ENCODE measurements around the gene MYL6.

The MYL6 gene

GRCh38 chr12:56197921-56198635 lies 39.9 kb downstream of the MYL6 start:
- no CpG with 5 or more reads among the region's 9 CpGs for WGBS, 2 donors (ENCODE audit: extremely low coverage in 2 of 2, insufficient read length in 2 of 2, insufficient replicate concordance in 1 of 2)
- Histone ChIP-seq H2AFZ (ENCODE audit: low read length) (no peak overlapping the region), H3K4me3 (ENCODE audit: low read length in 2 of 2) (no peak overlapping the region), H2AK5ac (ENCODE audit: low read depth, low read length) (no peak overlapping the region), H2BK12ac (ENCODE audit: low read length) (no peak overlapping the region), H4K8ac (ENCODE audit: low read depth, low read length) (no peak overlapping the region), H2BK5ac (ENCODE audit: low read length) (no peak overlapping the region), H3K4me2 (ENCODE audit: insufficient read depth, low read length, poor library complexity, severe bottlenecking) (no peak overlapping the region), H4K91ac (ENCODE audit: low read depth, low read length, poor library complexity) (no peak overlapping the region), H3K9me3 (replicated peaks in 1 of 2; ENCODE audit: control insufficient read depth in 2 of 2, insufficient read depth in 1 of 2, low read depth in 1 of 2, low read length in 2 of 2) (no peaks in the 10 kb centered on the region), H3K79me1 (ENCODE audit: low read depth, low read length) (no peaks in the 10 kb centered on the region), H3K4me1 (ENCODE audit: control insufficient read depth in 2 of 2, insufficient read depth in 1 of 2, low read depth in 1 of 2, low read length in 2 of 2) (no peaks in the 10 kb centered on the region), H3K14ac (ENCODE audit: low read length) (no peak overlapping the region), H3K36me3 (replicated peaks in 1 of 2; ENCODE audit: control insufficient read depth in 2 of 2, insufficient read depth in 2 of 2, low read length in 2 of 2) (no peaks in the 10 kb centered on the region), H3K23ac (ENCODE audit: low read depth, low read length, poor library complexity) (no peak overlapping the region), H3K18ac (ENCODE audit: low read length) (no peak overlapping the region), H2BK15ac (ENCODE audit: low read length) (no peak overlapping the region), H3K4ac (ENCODE audit: low read length) (no peak overlapping the region), H3K27ac (replicated peaks; ENCODE audit: low read length) (no peak overlapping the region), H3K27me3 (ENCODE audit: control insufficient read depth in 3 of 3, insufficient read depth in 3 of 3, low read depth in 1 of 3, low read length in 3 of 3) (no peaks in the 10 kb centered on the region), H2BK120ac (ENCODE audit: low read depth, low read length) (no peak overlapping the region), H3K9ac (ENCODE audit: low read depth, low read length, poor library complexity) (no peak overlapping the region)
- DNase-seq (ENCODE audit: low spot score) = no peak

- no peak for DNase-seq (ENCODE audit: low spot score)
- no peak overlapping the region for H2BK15ac ChIP-seq (ENCODE audit: low read length)
- no peak overlapping the region for H2BK12ac ChIP-seq (ENCODE audit: low read length)
- no peak overlapping the region for H2AK5ac ChIP-seq (ENCODE audit: low read depth, low read length)
- H3K14ac ChIP-seq (ENCODE audit: low read length) = no peak overlapping the region
- no peak overlapping the region for H3K9ac ChIP-seq (ENCODE audit: low read depth, low read length, poor library complexity)
- no peak overlapping the region for H3K4me2 ChIP-seq (ENCODE audit: insufficient read depth, low read length, poor library complexity, severe bottlenecking)
- no peaks in the 10 kb centered on the region for H3K27me3 ChIP-seq (ENCODE audit: control insufficient read depth in 3 of 3, insufficient read depth in 3 of 3, low read depth in 1 of 3, low read length in 3 of 3)
- H3K36me3 ChIP-seq (replicated peaks in 1 of 2; ENCODE audit: control insufficient read depth in 2 of 2, insufficient read depth in 2 of 2, low read length in 2 of 2) = no peaks in the 10 kb centered on the region
- H2BK120ac ChIP-seq (ENCODE audit: low read depth, low read length) = no peak overlapping the region
- H3K4me1 ChIP-seq (ENCODE audit: control insufficient read depth in 2 of 2, insufficient read depth in 1 of 2, low read depth in 1 of 2, low read length in 2 of 2) = no peaks in the 10 kb centered on the region
- H4K91ac ChIP-seq (ENCODE audit: low read depth, low read length, poor library complexity) = no peak overlapping the region
- no CpG with 5 or more reads among the region's 1 CpG for WGBS, 2 donors (ENCODE audit: extremely low coverage in 2 of 2, insufficient read length in 2 of 2, insufficient replicate concordance in 1 of 2)
- no peak overlapping the region for H3K18ac ChIP-seq (ENCODE audit: low read length)
- H3K9me3 ChIP-seq (replicated peaks in 1 of 2; ENCODE audit: control insufficient read depth in 2 of 2, insufficient read depth in 1 of 2, low read depth in 1 of 2, low read length in 2 of 2) = no peaks in the 10 kb centered on the region
- H2BK5ac ChIP-seq (ENCODE audit: low read length) = no peak overlapping the region
- no peaks in the 10 kb centered on the region for H3K79me1 ChIP-seq (ENCODE audit: low read depth, low read length)
- H4K8ac ChIP-seq (ENCODE audit: low read depth, low read length) = no peak overlapping the region
- H3K27ac ChIP-seq (replicated peaks; ENCODE audit: low read length) = no peak overlapping the region
- no peak overlapping the region for H3K4me3 ChIP-seq (ENCODE audit: low read length in 2 of 2)
- no peak overlapping the region for H3K4ac ChIP-seq (ENCODE audit: low read length)
- no peak overlapping the region for H3K23ac ChIP-seq (ENCODE audit: low read depth, low read length, poor library complexity)
- no peak overlapping the region for H2AFZ ChIP-seq (ENCODE audit: low read length)
Measured at GRCh38 chr12:56198836-56199235, 40.7 kb downstream of the MYL6 start.

GRCh38 chr12:56202366-56202765 lies 44.2 kb downstream of the MYL6 start:
- H3K9ac ChIP-seq (ENCODE audit: low read depth, low read length, poor library complexity) = no peak overlapping the region
- H3K14ac ChIP-seq (ENCODE audit: low read length) = no peak overlapping the region
- DNase-seq (ENCODE audit: low spot score) = no peak
- no peak overlapping the region for H4K91ac ChIP-seq (ENCODE audit: low read depth, low read length, poor library complexity)
- H3K18ac ChIP-seq (ENCODE audit: low read length) = no peak overlapping the region
- no peaks in the 10 kb centered on the region for H3K27me3 ChIP-seq (ENCODE audit: control insufficient read depth in 3 of 3, insufficient read depth in 3 of 3, low read depth in 1 of 3, low read length in 3 of 3)
- H3K36me3 ChIP-seq (replicated peaks in 1 of 2; ENCODE audit: control insufficient read depth in 2 of 2, insufficient read depth in 2 of 2, low read length in 2 of 2) = peaks cover 18 to 32% of the 10 kb centered on the region in 2 donors
- no peak overlapping the region for H4K8ac ChIP-seq (ENCODE audit: low read depth, low read length)
- H2AFZ ChIP-seq (ENCODE audit: low read length) = no peak overlapping the region
- no peak overlapping the region for H2AK5ac ChIP-seq (ENCODE audit: low read depth, low read length)
- no peak overlapping the region for H3K27ac ChIP-seq (replicated peaks; ENCODE audit: low read length)
- H3K23ac ChIP-seq (ENCODE audit: low read depth, low read length, poor library complexity) = no peak overlapping the region
- H3K79me1 ChIP-seq (ENCODE audit: low read depth, low read length) = no peaks in the 10 kb centered on the region
- H2BK15ac ChIP-seq (ENCODE audit: low read length) = no peak overlapping the region
- H2BK120ac ChIP-seq (ENCODE audit: low read depth, low read length) = no peak overlapping the region
- WGBS, 2 donors (ENCODE audit: extremely low coverage in 2 of 2, insufficient read length in 2 of 2, insufficient replicate concordance in 1 of 2) = no CpG with 5 or more reads among the region's 1 CpG
- H2BK5ac ChIP-seq (ENCODE audit: low read length) = no peak overlapping the region
- H3K4me3 ChIP-seq (ENCODE audit: low read length in 2 of 2) = no peak overlapping the region
- no peaks in the 10 kb centered on the region for H3K9me3 ChIP-seq (replicated peaks in 1 of 2; ENCODE audit: control insufficient read depth in 2 of 2, insufficient read depth in 1 of 2, low read depth in 1 of 2, low read length in 2 of 2)
- H3K4ac ChIP-seq (ENCODE audit: low read length) = no peak overlapping the region
- no peak overlapping the region for H2BK12ac ChIP-seq (ENCODE audit: low read length)
- H3K4me2 ChIP-seq (ENCODE audit: insufficient read depth, low read length, poor library complexity, severe bottlenecking) = no peak overlapping the region
- no peaks in the 10 kb centered on the region for H3K4me1 ChIP-seq (ENCODE audit: control insufficient read depth in 2 of 2, insufficient read depth in 1 of 2, low read depth in 1 of 2, low read length in 2 of 2)

GRCh38 chr12:56202838-56203237 lies 44.7 kb downstream of the MYL6 start:
- no peak overlapping the region for H3K4ac ChIP-seq (ENCODE audit: low read length)
- H3K4me3 ChIP-seq (ENCODE audit: low read length in 2 of 2) = no peak overlapping the region
- no peak overlapping the region for H3K18ac ChIP-seq (ENCODE audit: low read length)
- H3K27me3 ChIP-seq (ENCODE audit: control insufficient read depth in 3 of 3, insufficient read depth in 3 of 3, low read depth in 1 of 3, low read length in 3 of 3) = no peaks in the 10 kb centered on the region
- H4K91ac ChIP-seq (ENCODE audit: low read depth, low read length, poor library complexity) = no peak overlapping the region
- H3K14ac ChIP-seq (ENCODE audit: low read length) = no peak overlapping the region
- H2BK120ac ChIP-seq (ENCODE audit: low read depth, low read length) = no peak overlapping the region
- H2AK5ac ChIP-seq (ENCODE audit: low read depth, low read length) = no peak overlapping the region
- no peaks in the 10 kb centered on the region for H3K4me1 ChIP-seq (ENCODE audit: control insufficient read depth in 2 of 2, insufficient read depth in 1 of 2, low read depth in 1 of 2, low read length in 2 of 2)
- no peak overlapping the region for H2AFZ ChIP-seq (ENCODE audit: low read length)
- peaks cover 23 to 36% of the 10 kb centered on the region in 2 donors for H3K36me3 ChIP-seq (replicated peaks in 1 of 2; ENCODE audit: control insufficient read depth in 2 of 2, insufficient read depth in 2 of 2, low read length in 2 of 2)
- no peak overlapping the region for H2BK12ac ChIP-seq (ENCODE audit: low read length)
- H3K4me2 ChIP-seq (ENCODE audit: insufficient read depth, low read length, poor library complexity, severe bottlenecking) = no peak overlapping the region
- H3K79me1 ChIP-seq (ENCODE audit: low read depth, low read length) = no peaks in the 10 kb centered on the region
- no peak for DNase-seq (ENCODE audit: low spot score)
- no peak overlapping the region for H3K9ac ChIP-seq (ENCODE audit: low read depth, low read length, poor library complexity)
- no peak overlapping the region for H2BK15ac ChIP-seq (ENCODE audit: low read length)
- H4K8ac ChIP-seq (ENCODE audit: low read depth, low read length) = no peak overlapping the region
- no peak overlapping the region for H3K27ac ChIP-seq (replicated peaks; ENCODE audit: low read length)
- WGBS, 2 donors (ENCODE audit: extremely low coverage in 2 of 2, insufficient read length in 2 of 2, insufficient replicate concordance in 1 of 2) = no CpG with 5 or more reads among the region's 2 CpGs
- no peak overlapping the region for H2BK5ac ChIP-seq (ENCODE audit: low read length)
- no peaks in the 10 kb centered on the region for H3K9me3 ChIP-seq (replicated peaks in 1 of 2; ENCODE audit: control insufficient read depth in 2 of 2, insufficient read depth in 1 of 2, low read depth in 1 of 2, low read length in 2 of 2)
- H3K23ac ChIP-seq (ENCODE audit: low read depth, low read length, poor library complexity) = no peak overlapping the region

All from neuronal stem cell (in vitro differentiated cells).